Body of pancreas (tissue), 4 donors: ENCODE measurements around the gene CCR6.

Experiments used
- CTCF ChIP-seq, 7 experiments: fragments of 450-650 bp in 4 of 7; fragments of 200-600 bp in 3 of 7; sonication (generic) in 3 of 7; IDR thresholded peaks; one replicate each; pipeline ENCODE4 v1.5.1; 2016 to 2019; ENCODE audit warnings: antibody characterized with exemption in 7 of 7
- POLR2A ChIP-seq, 3 donors: fragments of 450-650 bp; IDR thresholded peaks; one replicate each; pipeline ENCODE4 v1.6.1; 2016; ENCODE audit warnings: antibody characterized with exemption in 3 of 3, mild to moderate bottlenecking in 2 of 3

GRCh38 chr6:167113047-167113754 is 9.7 kb upstream of the CCR6 start:
- no peak for TF ChIP-seq POLR2A (IDR thresholded peaks at IDR 0.05)
- TF ChIP-seq CTCF (IDR thresholded peaks at IDR 0.05): no peak
